Thyroid gland (tissue), 4 donors: Measurements from ENCODE around the gene CIAPIN1.

Experiments used
- CTCF ChIP-seq, 6 experiments: fragments of 200-600 bp in 3 of 6; fragments of 450-650 bp in 3 of 6; sonication (generic) in 3 of 6; IDR thresholded peaks; one replicate each; pipeline ENCODE4 v1.5.1; 2016 to 2019; ENCODE audit warnings: antibody characterized with exemption in 6 of 6, mild to moderate bottlenecking in 2 of 6, inconsistent platforms in 1 of 6, moderate library complexity in 1 of 6
- POLR2A ChIP-seq, 2 donors: fragments of 450-650 bp; IDR thresholded peaks; one replicate each; pipeline ENCODE4 v1.6.1; 2017; ENCODE audit warnings: antibody characterized with exemption in 2 of 2, mild to moderate bottlenecking in 2 of 2, moderate library complexity in 1 of 2

- no peak for TF ChIP-seq CTCF (IDR thresholded peaks at IDR 0.05)
- TF ChIP-seq POLR2A (IDR thresholded peaks at IDR 0.05), result no peak
These were observed 33.6 kb upstream of the CIAPIN1 start for GRCh38 chr16:57480754-57481230.
